A673 (cell line): ENCODE results near the gene OGFOD2. TPM values are rescaled to one million over a fixed set of nuclear protein-coding genes. Genes with fewer than 3 reads are reported as not detected.

Source experiments
- BruUV-seq: library from RNA; stranded (reverse); fragments of 400-500 nt; replicated peaks from 2 replicates; lab custom pipeline; 2021; lab: Mats Ljungman, UMichigan
- CTCF ChIA-PET: fragments of 300-600 bp; sonication (Branson Sonifier 250); formaldehyde crosslinking; loops from one replicate; lab custom pipeline; 2022; ENCODE audit warnings: antibody characterized with exemption; lab: Charles Lee
- POLR2A ChIA-PET: fragments of 300-600 bp; sonication (Branson Sonifier 250); formaldehyde crosslinking; loops from one replicate; lab custom pipeline; 2022; ENCODE audit warnings: antibody characterized with exemption; ENCODE audit not compliant: low non-redundant PET; lab: Charles Lee
- DNase-seq: peaks from one replicate; pipeline ENCODE4 v3.0.0-alpha.2; 2015; ENCODE audit warnings: low spot score
- H3K27ac ChIP-seq: fragments of 200-600 bp; sonication (generic); 2 replicates; pipeline ENCODE4 v1.5.1; 2016; ENCODE audit warnings: mixed run types, low read depth, mild to moderate bottlenecking, mixed read lengths, antibody characterized with exemption, low read length; ENCODE audit not compliant: poor library complexity, severe bottlenecking
- H3K27me3 ChIP-seq: fragments of 200-600 bp; sonication (generic); replicated peaks from 2 replicates; pipeline ENCODE4 v1.6.1; 2017; ENCODE audit warnings: mixed run types, low read depth, mild to moderate bottlenecking, mixed read lengths, antibody characterized with exemption, low read length; ENCODE audit not compliant: insufficient read depth, poor library complexity
- H3K36me3 ChIP-seq: fragments of 200-600 bp; sonication (generic); 2 replicates; pipeline ENCODE4 v1.6.1; 2016; ENCODE audit warnings: mixed run types, mild to moderate bottlenecking, mixed read lengths, antibody characterized with exemption, low read length; ENCODE audit not compliant: insufficient read depth, poor library complexity, severe bottlenecking
- H3K4me1 ChIP-seq: fragments of 200-600 bp; sonication (generic); 2 replicates; pipeline ENCODE4 v1.6.1; 2017; ENCODE audit warnings: mixed run types, mild to moderate bottlenecking, mixed read lengths, antibody characterized with exemption, low read length; ENCODE audit not compliant: insufficient read depth, poor library complexity, severe bottlenecking
- H3K4me3 ChIP-seq: fragments of 200-600 bp; sonication (generic); 2 replicates; pipeline ENCODE4 v1.5.1; 2016; ENCODE audit warnings: low read depth, mixed run types, mild to moderate bottlenecking, mixed read lengths, low read length; ENCODE audit not compliant: poor library complexity, severe bottlenecking
- H3K9me3 ChIP-seq: fragments of 200-600 bp; sonication (generic); 2 replicates; pipeline ENCODE4 v1.6.1; 2016; ENCODE audit warnings: mixed run types, low read depth, mild to moderate bottlenecking, mixed read lengths, antibody characterized with exemption, low read length; ENCODE audit not compliant: poor library complexity, severe bottlenecking
- EZH2 ChIP-seq: fragments of 200-600 bp; sonication (generic); IDR thresholded peaks from 2 replicates; pipeline ENCODE4 v1.6.1; 2017; ENCODE audit warnings: borderline replicate concordance, low read depth, mild to moderate bottlenecking, mixed read lengths, antibody characterized with exemption, low read length; ENCODE audit not compliant: poor library complexity, severe bottlenecking
- intact Hi-C: fragments of 100-400 bp; cut with micrococcal nuclease; formaldehyde crosslinking; loops from one replicate; pipeline ENCODE4 v1.10.0; 2022; ENCODE audit not compliant: unreplicated experiment
- microRNA-seq: library from miRNA; unstranded; fragments of <30 nt; microRNA quantifications from one replicate; pipeline ENCODE4 v1.2.0, GENCODE V29; 2021
- total RNA-seq: library from RNA; stranded (reverse); gene quantifications from 2 replicates; pipeline ENCODE4 v1.2.3, GENCODE V29; 2021
- TF ChIP-seq, protein P1 (sequence below): fragments of 300-800, 200-600 bp; sonication (generic); conservative IDR thresholded peaks from 2 replicates; pipeline ENCODE4 v1.5.1; 2017; ENCODE audit warnings: low read depth, mild to moderate bottlenecking, antibody characterized with exemption, low read length, moderate library complexity, mixed read lengths

The OGFOD2 gene
- total RNA-seq, 1 experiment from 2014 or later: 18.2 TPM

DNA sequence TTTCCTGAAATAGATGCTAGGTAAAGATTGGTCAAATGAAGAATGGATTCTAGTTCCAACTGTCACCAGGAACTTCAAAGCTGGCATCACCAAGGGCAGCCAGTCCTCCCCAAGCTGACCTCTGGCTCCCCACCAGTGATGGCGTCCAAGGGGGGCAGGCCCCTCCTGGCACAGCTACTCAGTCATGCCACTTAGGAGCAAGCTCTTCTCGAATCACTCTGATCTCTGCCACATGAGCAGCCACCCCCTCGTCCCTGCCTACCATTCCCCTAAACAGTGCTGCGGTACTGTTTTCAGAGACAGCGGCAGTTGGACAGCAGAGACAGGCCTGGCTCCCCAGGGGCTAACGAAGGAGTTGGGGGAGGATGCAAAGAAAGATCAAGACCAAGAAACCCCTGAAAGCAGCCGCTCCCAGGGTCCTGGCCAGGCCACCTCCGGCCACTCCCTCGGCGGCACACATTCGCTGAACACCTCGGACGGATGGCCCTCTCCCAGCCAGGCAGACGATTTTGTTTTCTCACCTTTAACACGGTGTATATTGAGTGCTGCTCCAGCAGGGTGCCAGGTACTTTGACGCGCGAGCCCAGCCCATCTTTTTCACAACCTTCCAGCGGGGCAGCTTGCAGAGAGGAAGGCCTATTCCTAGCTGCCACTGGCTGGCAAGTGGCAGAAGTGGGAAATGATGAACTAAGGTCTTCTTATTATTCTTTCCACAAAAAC lies 52.8 kb downstream of the OGFOD2 start:
- Histone ChIP-seq H3K4me3 (no peak overlapping the region), H3K36me3 (no peaks in the 10 kb centered on the region), H3K9me3 (no peaks in the 10 kb centered on the region), H3K27me3 (no peaks in the 10 kb centered on the region), H3K4me1 (no peaks in the 10 kb centered on the region), H3K27ac (no peak overlapping the region)
- CTCF ChIA-PET: no interaction called here
- TF ChIP-seq, protein P1, sequence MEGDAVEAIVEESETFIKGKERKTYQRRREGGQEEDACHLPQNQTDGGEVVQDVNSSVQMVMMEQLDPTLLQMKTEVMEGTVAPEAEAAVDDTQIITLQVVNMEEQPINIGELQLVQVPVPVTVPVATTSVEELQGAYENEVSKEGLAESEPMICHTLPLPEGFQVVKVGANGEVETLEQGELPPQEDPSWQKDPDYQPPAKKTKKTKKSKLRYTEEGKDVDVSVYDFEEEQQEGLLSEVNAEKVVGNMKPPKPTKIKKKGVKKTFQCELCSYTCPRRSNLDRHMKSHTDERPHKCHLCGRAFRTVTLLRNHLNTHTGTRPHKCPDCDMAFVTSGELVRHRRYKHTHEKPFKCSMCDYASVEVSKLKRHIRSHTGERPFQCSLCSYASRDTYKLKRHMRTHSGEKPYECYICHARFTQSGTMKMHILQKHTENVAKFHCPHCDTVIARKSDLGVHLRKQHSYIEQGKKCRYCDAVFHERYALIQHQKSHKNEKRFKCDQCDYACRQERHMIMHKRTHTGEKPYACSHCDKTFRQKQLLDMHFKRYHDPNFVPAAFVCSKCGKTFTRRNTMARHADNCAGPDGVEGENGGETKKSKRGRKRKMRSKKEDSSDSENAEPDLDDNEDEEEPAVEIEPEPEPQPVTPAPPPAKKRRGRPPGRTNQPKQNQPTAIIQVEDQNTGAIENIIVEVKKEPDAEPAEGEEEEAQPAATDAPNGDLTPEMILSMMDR: no peak
- no peak for TF ChIP-seq EZH2
- DNase-seq: no peak
- no TSS peak for BruUV-seq
- intact Hi-C loops: no loop called here
- POLR2A ChIA-PET: no interaction called here

DNA sequence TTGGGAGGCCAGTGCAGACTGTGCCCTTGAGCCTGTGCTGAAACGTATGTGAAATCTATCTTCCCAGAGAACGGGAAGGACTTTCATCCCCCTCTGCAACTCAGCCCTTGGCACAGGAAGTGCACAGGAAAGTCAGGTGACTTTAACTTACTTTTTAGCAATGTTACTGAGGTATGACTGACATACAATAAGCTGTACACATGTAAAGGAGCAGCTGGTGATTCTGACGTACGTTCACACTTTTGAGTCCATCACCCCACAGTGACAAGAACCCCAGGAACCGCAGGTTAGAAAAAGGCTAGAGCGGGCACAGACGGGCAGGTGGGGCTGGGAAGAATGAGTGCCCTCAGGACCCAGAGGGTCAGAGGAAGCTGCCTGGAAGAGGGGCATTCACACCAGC lies 53.4 kb downstream of the OGFOD2 start:
- no TSS peak for BruUV-seq
- no peak for DNase-seq

DNA sequence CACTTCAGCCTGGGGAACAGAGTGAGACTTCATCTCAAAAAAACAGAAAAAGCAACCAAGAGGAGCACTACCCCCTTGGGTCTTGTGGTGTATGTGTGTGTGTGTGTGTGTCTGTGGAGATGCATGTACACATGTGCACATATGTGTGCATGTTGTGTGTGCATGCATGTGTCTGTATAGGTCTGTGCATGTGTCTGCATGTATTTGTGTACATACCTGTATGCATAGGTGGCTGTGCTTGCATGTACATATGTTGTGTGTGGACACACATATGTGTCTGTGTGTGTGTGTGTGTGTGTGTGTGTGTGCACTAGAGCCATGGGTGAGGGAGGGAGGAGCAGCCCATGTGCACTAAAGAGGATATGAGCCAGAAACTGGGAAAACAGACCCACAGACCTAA lies 54.5 kb downstream of the OGFOD2 start:
- no peaks in the 10 kb centered on the region for H3K36me3 ChIP-seq
- intact Hi-C loops: no loop called here
- no peak overlapping the region for H3K4me3 ChIP-seq
- ChIA-PET POLR2A (no interaction called here), CTCF (interaction anchor here (0.6 kb wide), 1 partner anchor 204 kb away, joined by 3 read pairs; no protein-coding TSS in a partner anchor)
- no peak for TF ChIP-seq EZH2
- TF ChIP-seq, protein P1: no peak
- no peaks in the 10 kb centered on the region for H3K9me3 ChIP-seq
- BruUV-seq: no TSS peak
- no peaks in the 10 kb centered on the region for H3K4me1 ChIP-seq
- no peaks in the 10 kb centered on the region for H3K27me3 ChIP-seq
- no peak overlapping the region for H3K27ac ChIP-seq
- DNase-seq: no peak

More for the DNA sequence above, 53.4 kb downstream of the OGFOD2 start:
- Histone ChIP-seq H3K27ac (no peak overlapping the region), H3K9me3 (no peaks in the 10 kb centered on the region), H3K4me3 (no peak overlapping the region), H3K27me3 (no peaks in the 10 kb centered on the region), H3K36me3 (no peaks in the 10 kb centered on the region), H3K4me1 (no peaks in the 10 kb centered on the region)
- CTCF ChIA-PET: no interaction called here
- POLR2A ChIA-PET: no interaction called here
- no peak for TF ChIP-seq EZH2
- TF ChIP-seq, protein P1: no peak
- intact Hi-C loops: no loop called here

Small RNA genes within 50 kb of the gene (microRNA-seq; reads per million reads assigned to microRNA genes)
- not detected for gene MIR4304

Other genes with a start within 250 kb of the OGFOD2 start
- gene HCAR1, start 244.4 kb upstream of the OGFOD2 start, total RNA-seq: 1.9 and 2.0 TPM in 2 replicates
- 104 and 116 TPM in 2 replicates for gene DENR, start 222.4 kb upstream of the OGFOD2 start, total RNA-seq
- 0.20 TPM in 1 of 2 replicates, not detected in the other for gene CCDC62, start 200.7 kb upstream of the OGFOD2 start, total RNA-seq
- 27.0 and 30.4 TPM in 2 replicates for gene HIP1R, start 139.8 kb upstream of the OGFOD2 start, total RNA-seq
- 30.2 and 34.4 TPM in 2 replicates for gene VPS37B, start 79.1 kb upstream of the OGFOD2 start, total RNA-seq
- 8.9 and 10.6 TPM in 2 replicates for gene ABCB9, start 8.8 kb upstream of the OGFOD2 start, total RNA-seq
- gene ARL6IP4, start 5.4 kb downstream of the OGFOD2 start, total RNA-seq: 180 and 189 TPM in 2 replicates
- 6.4 and 8.9 TPM in 2 replicates for gene PITPNM2, start 175.8 kb downstream of the OGFOD2 start, total RNA-seq